WTC11 (cell line): ENCODE results near the gene GLRA3.

Source experiments
- CBFB ChIP-seq: sonication (generic); formaldehyde crosslinking; IDR thresholded peaks from 2 replicates; pipeline ENCODE4 v1.8.1; 2022; ENCODE audit warnings: mild to moderate bottlenecking, low read depth, missing genetic modification reagents
- ELF4 ChIP-seq: sonication (generic); formaldehyde crosslinking; IDR thresholded peaks from 2 replicates; pipeline ENCODE4 v1.8.1; 2022; ENCODE audit warnings: low read depth, mild to moderate bottlenecking, moderate library complexity, missing genetic modification reagents
- FOXJ3 ChIP-seq: sonication (generic); formaldehyde crosslinking; IDR thresholded peaks from 2 replicates; pipeline ENCODE4 v1.9.0; 2021; ENCODE audit warnings: missing genetic modification reagents, mild to moderate bottlenecking, borderline replicate concordance
- IRF2 ChIP-seq: sonication (generic); formaldehyde crosslinking; IDR thresholded peaks from 2 replicates; pipeline ENCODE4 v1.8.0; 2022; ENCODE audit warnings: low read depth, missing genetic modification reagents, borderline replicate concordance
- MLX ChIP-seq: sonication (generic); formaldehyde crosslinking; IDR thresholded peaks from 2 replicates; pipeline ENCODE4 v1.8.1; 2023; ENCODE audit warnings: mild to moderate bottlenecking, missing genetic modification reagents, moderate library complexity
- PRRX2 ChIP-seq: fragments of 250-450 bp; sonication (Bioruptor Pico); IDR thresholded peaks from 2 replicates; pipeline ENCODE4 v1.8.0; 2021; ENCODE audit warnings: mild to moderate bottlenecking
- SMAD3 ChIP-seq: sonication (generic); formaldehyde crosslinking; IDR thresholded peaks from 2 replicates; pipeline ENCODE4 v1.8.0; 2022; ENCODE audit warnings: missing genetic modification reagents, mild to moderate bottlenecking, borderline replicate concordance
- SP1 ChIP-seq: sonication (generic); formaldehyde crosslinking; conservative IDR thresholded peaks from 2 replicates; pipeline ENCODE4 v1.8.1; 2022; ENCODE audit warnings: missing genetic modification reagents
- TP53 ChIP-seq: sonication (generic); formaldehyde crosslinking; IDR thresholded peaks from 2 replicates; pipeline ENCODE4 v1.8.1; 2023; ENCODE audit warnings: mild to moderate bottlenecking, missing genetic modification reagents
- TF ChIP-seq, protein P1 (sequence below): fragments of 200-600 bp; IDR thresholded peaks from 2 replicates; pipeline ENCODE4 v1.8.0; 2022; ENCODE audit warnings: antibody characterized with exemption
- TF ChIP-seq, protein P2 (sequence below): sonication (generic); formaldehyde crosslinking; IDR thresholded peaks from 2 replicates; pipeline ENCODE4 v1.8.0; 2022; ENCODE audit warnings: mild to moderate bottlenecking, missing genetic modification reagents
- TF ChIP-seq, protein P3 (sequence below): sonication (generic); formaldehyde crosslinking; IDR thresholded peaks from 2 replicates; pipeline ENCODE4 v1.8.1; 2022; ENCODE audit warnings: mild to moderate bottlenecking, moderate library complexity, missing genetic modification reagents
- TF ChIP-seq, protein P4 (sequence below): sonication (generic); formaldehyde crosslinking; IDR thresholded peaks from 2 replicates; pipeline ENCODE4 v1.8.1; 2023; ENCODE audit warnings: mild to moderate bottlenecking, missing genetic modification reagents, borderline replicate concordance
- TF ChIP-seq, protein P5 (sequence below): sonication (generic); formaldehyde crosslinking; IDR thresholded peaks from 2 replicates; pipeline ENCODE4 v1.8.0; 2022; ENCODE audit warnings: missing genetic modification reagents

DNA sequence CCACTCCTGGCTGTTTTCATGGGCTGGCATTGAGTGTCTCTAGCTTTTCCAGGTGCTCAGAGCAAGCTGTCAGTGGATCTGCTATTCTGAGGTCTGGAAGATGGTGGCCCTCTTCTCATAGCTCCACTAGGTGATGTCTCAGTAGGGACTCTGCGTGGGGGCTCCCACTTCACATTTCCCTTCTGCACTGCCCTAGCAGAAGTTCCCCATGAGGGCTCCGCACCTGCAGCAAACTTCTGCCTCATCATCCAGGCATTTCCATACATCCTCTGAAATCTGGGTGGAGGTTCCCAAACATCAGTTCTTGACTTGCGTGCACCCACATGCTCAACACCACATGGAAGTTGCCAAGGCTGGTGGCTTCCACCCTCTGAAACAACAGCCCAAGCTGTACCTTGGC, 13.8 kb downstream of the GLRA3 start:
- TF ChIP-seq TP53 (CRISPR knock-in tag) = no peak
- TF ChIP-seq, protein P1, sequence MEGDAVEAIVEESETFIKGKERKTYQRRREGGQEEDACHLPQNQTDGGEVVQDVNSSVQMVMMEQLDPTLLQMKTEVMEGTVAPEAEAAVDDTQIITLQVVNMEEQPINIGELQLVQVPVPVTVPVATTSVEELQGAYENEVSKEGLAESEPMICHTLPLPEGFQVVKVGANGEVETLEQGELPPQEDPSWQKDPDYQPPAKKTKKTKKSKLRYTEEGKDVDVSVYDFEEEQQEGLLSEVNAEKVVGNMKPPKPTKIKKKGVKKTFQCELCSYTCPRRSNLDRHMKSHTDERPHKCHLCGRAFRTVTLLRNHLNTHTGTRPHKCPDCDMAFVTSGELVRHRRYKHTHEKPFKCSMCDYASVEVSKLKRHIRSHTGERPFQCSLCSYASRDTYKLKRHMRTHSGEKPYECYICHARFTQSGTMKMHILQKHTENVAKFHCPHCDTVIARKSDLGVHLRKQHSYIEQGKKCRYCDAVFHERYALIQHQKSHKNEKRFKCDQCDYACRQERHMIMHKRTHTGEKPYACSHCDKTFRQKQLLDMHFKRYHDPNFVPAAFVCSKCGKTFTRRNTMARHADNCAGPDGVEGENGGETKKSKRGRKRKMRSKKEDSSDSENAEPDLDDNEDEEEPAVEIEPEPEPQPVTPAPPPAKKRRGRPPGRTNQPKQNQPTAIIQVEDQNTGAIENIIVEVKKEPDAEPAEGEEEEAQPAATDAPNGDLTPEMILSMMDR = no peak
- TF ChIP-seq ELF4 (CRISPR knock-in tag) = no peak
- TF ChIP-seq, protein P2, sequence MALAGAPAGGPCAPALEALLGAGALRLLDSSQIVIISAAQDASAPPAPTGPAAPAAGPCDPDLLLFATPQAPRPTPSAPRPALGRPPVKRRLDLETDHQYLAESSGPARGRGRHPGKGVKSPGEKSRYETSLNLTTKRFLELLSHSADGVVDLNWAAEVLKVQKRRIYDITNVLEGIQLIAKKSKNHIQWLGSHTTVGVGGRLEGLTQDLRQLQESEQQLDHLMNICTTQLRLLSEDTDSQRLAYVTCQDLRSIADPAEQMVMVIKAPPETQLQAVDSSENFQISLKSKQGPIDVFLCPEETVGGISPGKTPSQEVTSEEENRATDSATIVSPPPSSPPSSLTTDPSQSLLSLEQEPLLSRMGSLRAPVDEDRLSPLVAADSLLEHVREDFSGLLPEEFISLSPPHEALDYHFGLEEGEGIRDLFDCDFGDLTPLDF = no peak
- no peak for TF ChIP-seq PRRX2 (CRISPR knock-in tag)
- TF ChIP-seq, protein P3, sequence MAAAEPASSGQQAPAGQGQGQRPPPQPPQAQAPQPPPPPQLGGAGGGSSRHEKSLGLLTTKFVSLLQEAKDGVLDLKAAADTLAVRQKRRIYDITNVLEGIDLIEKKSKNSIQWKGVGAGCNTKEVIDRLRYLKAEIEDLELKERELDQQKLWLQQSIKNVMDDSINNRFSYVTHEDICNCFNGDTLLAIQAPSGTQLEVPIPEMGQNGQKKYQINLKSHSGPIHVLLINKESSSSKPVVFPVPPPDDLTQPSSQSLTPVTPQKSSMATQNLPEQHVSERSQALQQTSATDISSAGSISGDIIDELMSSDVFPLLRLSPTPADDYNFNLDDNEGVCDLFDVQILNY (CRISPR knock-in tag) = no peak
- TF ChIP-seq CBFB (CRISPR knock-in tag) = no peak
- TF ChIP-seq SMAD3 (CRISPR knock-in tag) = no peak
- no peak for TF ChIP-seq MLX (CRISPR knock-in tag)
- no peak for TF ChIP-seq FOXJ3 (CRISPR knock-in tag)
- TF ChIP-seq, protein P4, sequence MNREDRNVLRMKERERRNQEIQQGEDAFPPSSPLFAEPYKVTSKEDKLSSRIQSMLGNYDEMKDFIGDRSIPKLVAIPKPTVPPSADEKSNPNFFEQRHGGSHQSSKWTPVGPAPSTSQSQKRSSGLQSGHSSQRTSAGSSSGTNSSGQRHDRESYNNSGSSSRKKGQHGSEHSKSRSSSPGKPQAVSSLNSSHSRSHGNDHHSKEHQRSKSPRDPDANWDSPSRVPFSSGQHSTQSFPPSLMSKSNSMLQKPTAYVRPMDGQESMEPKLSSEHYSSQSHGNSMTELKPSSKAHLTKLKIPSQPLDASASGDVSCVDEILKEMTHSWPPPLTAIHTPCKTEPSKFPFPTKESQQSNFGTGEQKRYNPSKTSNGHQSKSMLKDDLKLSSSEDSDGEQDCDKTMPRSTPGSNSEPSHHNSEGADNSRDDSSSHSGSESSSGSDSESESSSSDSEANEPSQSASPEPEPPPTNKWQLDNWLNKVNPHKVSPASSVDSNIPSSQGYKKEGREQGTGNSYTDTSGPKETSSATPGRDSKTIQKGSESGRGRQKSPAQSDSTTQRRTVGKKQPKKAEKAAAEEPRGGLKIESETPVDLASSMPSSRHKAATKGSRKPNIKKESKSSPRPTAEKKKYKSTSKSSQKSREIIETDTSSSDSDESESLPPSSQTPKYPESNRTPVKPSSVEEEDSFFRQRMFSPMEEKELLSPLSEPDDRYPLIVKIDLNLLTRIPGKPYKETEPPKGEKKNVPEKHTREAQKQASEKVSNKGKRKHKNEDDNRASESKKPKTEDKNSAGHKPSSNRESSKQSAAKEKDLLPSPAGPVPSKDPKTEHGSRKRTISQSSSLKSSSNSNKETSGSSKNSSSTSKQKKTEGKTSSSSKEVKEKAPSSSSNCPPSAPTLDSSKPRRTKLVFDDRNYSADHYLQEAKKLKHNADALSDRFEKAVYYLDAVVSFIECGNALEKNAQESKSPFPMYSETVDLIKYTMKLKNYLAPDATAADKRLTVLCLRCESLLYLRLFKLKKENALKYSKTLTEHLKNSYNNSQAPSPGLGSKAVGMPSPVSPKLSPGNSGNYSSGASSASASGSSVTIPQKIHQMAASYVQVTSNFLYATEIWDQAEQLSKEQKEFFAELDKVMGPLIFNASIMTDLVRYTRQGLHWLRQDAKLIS (CRISPR knock-in tag) = no peak
- TF ChIP-seq IRF2 = no peak
- TF ChIP-seq, protein P5, sequence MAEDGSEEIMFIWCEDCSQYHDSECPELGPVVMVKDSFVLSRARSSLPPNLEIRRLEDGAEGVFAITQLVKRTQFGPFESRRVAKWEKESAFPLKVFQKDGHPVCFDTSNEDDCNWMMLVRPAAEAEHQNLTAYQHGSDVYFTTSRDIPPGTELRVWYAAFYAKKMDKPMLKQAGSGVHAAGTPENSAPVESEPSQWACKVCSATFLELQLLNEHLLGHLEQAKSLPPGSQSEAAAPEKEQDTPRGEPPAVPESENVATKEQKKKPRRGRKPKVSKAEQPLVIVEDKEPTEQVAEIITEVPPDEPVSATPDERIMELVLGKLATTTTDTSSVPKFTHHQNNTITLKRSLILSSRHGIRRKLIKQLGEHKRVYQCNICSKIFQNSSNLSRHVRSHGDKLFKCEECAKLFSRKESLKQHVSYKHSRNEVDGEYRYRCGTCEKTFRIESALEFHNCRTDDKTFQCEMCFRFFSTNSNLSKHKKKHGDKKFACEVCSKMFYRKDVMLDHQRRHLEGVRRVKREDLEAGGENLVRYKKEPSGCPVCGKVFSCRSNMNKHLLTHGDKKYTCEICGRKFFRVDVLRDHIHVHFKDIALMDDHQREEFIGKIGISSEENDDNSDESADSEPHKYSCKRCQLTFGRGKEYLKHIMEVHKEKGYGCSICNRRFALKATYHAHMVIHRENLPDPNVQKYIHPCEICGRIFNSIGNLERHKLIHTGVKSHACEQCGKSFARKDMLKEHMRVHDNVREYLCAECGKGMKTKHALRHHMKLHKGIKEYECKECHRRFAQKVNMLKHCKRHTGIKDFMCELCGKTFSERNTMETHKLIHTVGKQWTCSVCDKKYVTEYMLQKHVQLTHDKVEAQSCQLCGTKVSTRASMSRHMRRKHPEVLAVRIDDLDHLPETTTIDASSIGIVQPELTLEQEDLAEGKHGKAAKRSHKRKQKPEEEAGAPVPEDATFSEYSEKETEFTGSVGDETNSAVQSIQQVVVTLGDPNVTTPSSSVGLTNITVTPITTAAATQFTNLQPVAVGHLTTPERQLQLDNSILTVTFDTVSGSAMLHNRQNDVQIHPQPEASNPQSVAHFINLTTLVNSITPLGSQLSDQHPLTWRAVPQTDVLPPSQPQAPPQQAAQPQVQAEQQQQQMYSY (CRISPR knock-in tag) = no peak
- no peak for TF ChIP-seq SP1 (CRISPR knock-in tag)
